HEK293T (cell line): ENCODE results near the gene BICD2.

Experiments used
- CTCF ChIA-PET: fragments of 350-600 bp; formaldehyde crosslinking; extraction: SDS; loops from one replicate; lab custom pipeline; 2021; ENCODE audit warnings: antibody characterized with exemption, inconsistent platforms; lab: Yijun Ruan, JAX
- POLR2A ChIA-PET: fragments of 350-600 bp; formaldehyde crosslinking; extraction: SDS; loops from one replicate; lab custom pipeline; 2020; ENCODE audit warnings: antibody characterized with exemption, inconsistent platforms; lab: Yijun Ruan, JAX
- DNase-seq: peaks from one replicate; pipeline ENCODE4 v3.0.0; 2012; ENCODE audit warnings: mixed read lengths; ENCODE audit errors: extremely low spot score
- ARNT ChIP-seq: fragments of 450-650 bp; IDR thresholded peaks from 2 replicates; pipeline ENCODE4 v1.6.1; 2017; ENCODE audit warnings: mild to moderate bottlenecking
- BHLHE40 ChIP-seq: fragments of 450-650 bp; IDR thresholded peaks from 2 replicates; pipeline ENCODE4 v1.6.1; 2016; ENCODE audit warnings: mild to moderate bottlenecking, moderate library complexity, borderline replicate concordance
- CTBP1 ChIP-seq: fragments of 450-650 bp; IDR thresholded peaks from 2 replicates; pipeline ENCODE4 v1.6.1; 2016; ENCODE audit warnings: borderline replicate concordance
- ELF4 ChIP-seq: fragments of 450-650 bp; IDR thresholded peaks from 2 replicates; pipeline ENCODE4 v1.6.1; 2017; ENCODE audit warnings: antibody characterized with exemption
- FOXA1 ChIP-seq: fragments of 450-650 bp; IDR thresholded peaks from 2 replicates; pipeline ENCODE4 v1.6.1; 2016; ENCODE audit warnings: mild to moderate bottlenecking
- FOXK2 ChIP-seq: fragments of 450-650 bp; IDR thresholded peaks from 2 replicates; pipeline ENCODE4 v1.6.1; 2016; ENCODE audit warnings: mild to moderate bottlenecking
- FOXM1 ChIP-seq: fragments of 450-650 bp; IDR thresholded peaks from 2 replicates; pipeline ENCODE4 v1.6.1; 2017; ENCODE audit warnings: mild to moderate bottlenecking, borderline replicate concordance
- HDGF ChIP-seq: fragments of 450-650 bp; IDR thresholded peaks from 2 replicates; pipeline ENCODE4 v1.6.1; 2017; ENCODE audit warnings: antibody characterized with exemption, borderline replicate concordance
- L3MBTL2 ChIP-seq: fragments of 450-650 bp; conservative IDR thresholded peaks from 2 replicates; pipeline ENCODE4 v1.6.1; 2016; ENCODE audit warnings: mild to moderate bottlenecking
- LEF1 ChIP-seq: fragments of 450-650 bp; IDR thresholded peaks from 2 replicates; pipeline ENCODE4 v1.6.1; 2017; ENCODE audit warnings: mild to moderate bottlenecking, borderline replicate concordance
- NFRKB ChIP-seq: fragments of 450-650 bp; IDR thresholded peaks from 2 replicates; pipeline ENCODE4 v1.6.1; 2016; ENCODE audit warnings: mild to moderate bottlenecking, moderate library complexity
- SP1 ChIP-seq: fragments of 450-650 bp; IDR thresholded peaks from 2 replicates; pipeline ENCODE4 v1.6.1; 2017
- SUZ12 ChIP-seq: fragments of 450-650 bp; IDR thresholded peaks from 2 replicates; pipeline ENCODE4 v1.6.1; 2016; ENCODE audit warnings: mild to moderate bottlenecking
- TARDBP ChIP-seq: fragments of 450-650 bp; IDR thresholded peaks from 2 replicates; pipeline ENCODE4 v1.6.1; 2016
- ZNF384 ChIP-seq: fragments of 450-650 bp; IDR thresholded peaks from 2 replicates; pipeline ENCODE4 v1.6.1; 2016
- TF ChIP-seq, protein P1 (sequence below): fragments of 450-650 bp; IDR thresholded peaks from 2 replicates; pipeline ENCODE4 v1.6.1; 2016

Gene BICD2

DNA sequence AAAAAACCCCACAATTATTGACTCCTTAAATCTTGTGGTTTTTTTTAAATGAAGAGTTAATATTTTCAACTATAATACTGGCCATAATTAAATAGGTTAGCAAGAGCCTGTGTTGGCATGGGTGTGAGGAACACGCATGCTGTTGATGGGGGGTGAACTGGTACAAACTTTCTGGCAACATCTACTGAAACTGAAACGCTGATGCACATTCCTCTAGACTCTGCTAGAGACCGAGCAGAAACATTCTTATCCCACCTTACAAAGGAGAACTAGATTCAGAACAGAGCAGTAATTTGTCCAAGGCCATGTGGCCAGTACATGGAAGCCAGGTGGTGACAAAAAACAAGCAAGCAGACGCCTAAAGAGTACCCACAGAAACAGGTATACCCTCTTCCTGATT lies 2.4 kb downstream of the BICD2 start:
- ChIA-PET POLR2A (no interaction called here), CTCF (no interaction called here)
- no peak for DNase-seq
- TF ChIP-seq BHLHE40, result no peak

DNA sequence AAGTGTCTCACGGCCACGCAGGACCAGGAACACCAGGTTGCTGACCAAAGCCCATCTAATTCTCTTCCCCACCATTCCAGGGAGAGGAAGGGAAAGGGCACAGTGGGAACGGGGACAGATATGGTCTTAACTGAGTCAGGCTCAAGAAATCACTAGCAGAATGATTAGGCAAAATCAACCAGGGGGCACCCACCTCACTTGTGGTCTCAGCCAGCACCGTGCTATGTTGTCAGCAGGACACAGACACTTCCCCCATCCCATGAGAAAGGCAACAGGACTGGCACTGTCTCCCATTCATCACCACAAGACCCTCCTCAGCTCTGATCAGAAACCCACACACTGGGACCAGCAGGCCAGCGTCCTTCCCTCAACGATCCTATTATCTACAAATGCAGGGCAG lies 2.9 kb downstream of the BICD2 start:
- CTCF ChIA-PET, result no interaction called here
- POLR2A ChIA-PET, result no interaction called here
- TF ChIP-seq FOXK2, result no peak
- TF ChIP-seq ELF4, result no peak
- no peak for TF ChIP-seq FOXA1
- TF ChIP-seq FOXM1, result no peak
- no peak for TF ChIP-seq SP1
- no peak for TF ChIP-seq ZNF384
- TF ChIP-seq TARDBP, result no peak
- TF ChIP-seq, protein P1, sequence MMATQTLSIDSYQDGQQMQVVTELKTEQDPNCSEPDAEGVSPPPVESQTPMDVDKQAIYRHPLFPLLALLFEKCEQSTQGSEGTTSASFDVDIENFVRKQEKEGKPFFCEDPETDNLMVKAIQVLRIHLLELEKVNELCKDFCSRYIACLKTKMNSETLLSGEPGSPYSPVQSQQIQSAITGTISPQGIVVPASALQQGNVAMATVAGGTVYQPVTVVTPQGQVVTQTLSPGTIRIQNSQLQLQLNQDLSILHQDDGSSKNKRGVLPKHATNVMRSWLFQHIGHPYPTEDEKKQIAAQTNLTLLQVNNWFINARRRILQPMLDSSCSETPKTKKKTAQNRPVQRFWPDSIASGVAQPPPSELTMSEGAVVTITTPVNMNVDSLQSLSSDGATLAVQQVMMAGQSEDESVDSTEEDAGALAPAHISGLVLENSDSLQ, result no peak
- no peak for DNase-seq

DNA sequence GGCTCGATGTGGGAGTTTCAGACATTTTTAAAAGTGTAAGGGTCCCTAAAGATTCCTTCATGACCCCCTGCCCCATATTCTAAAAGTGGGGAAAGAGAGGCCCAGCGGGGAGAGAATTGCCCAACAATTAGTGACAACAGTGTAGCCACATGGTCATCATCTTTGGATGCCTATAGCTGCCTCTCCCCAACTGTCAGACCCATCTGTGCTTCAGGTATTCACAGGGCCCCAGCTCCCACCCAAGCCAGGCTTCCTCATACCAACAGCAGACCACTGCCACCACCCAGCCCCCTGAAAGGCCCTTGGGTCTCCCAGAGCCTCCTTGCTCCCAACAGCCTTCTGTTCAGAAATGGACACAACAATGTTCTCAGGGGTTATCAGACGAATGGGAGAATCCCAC lies 4.1 kb downstream of the BICD2 start:
- ChIA-PET POLR2A (no interaction called here), CTCF (no interaction called here)
- no peak for TF ChIP-seq FOXM1
- no peak for TF ChIP-seq FOXK2
- no peak for TF ChIP-seq LEF1
- TF ChIP-seq, protein P1, result no peak
- TF ChIP-seq BHLHE40, result no peak
- no peak for TF ChIP-seq CTBP1
- no peak for TF ChIP-seq TARDBP
- TF ChIP-seq L3MBTL2, result no peak
- TF ChIP-seq ELF4, result no peak
- no peak for TF ChIP-seq SUZ12
- no peak for TF ChIP-seq ARNT
- TF ChIP-seq HDGF, result no peak
- DNase-seq, result no peak

DNA sequence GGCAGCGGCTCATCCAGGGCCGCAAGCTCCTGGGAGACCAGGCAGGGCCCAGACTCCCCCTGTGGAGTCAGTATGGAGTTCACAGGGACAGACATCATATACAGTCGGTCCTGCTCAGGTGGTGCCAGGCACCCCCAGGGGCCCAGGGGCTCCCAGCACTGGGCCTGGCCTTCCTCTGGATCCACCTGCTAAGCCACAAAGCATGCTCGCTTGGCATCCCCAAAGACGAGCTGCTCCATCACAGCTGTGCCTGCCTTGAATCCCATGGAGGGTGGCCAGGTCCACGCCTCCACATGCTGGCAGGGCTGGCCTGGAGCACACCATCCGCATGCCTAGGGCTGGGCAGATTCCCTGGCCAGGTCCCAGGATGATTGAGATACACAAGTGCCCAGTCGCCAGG lies 4.6 kb downstream of the BICD2 start:
- no peak for DNase-seq
- CTCF ChIA-PET, result no interaction called here
- POLR2A ChIA-PET, result no interaction called here
- no peak for TF ChIP-seq ZNF384

DNA sequence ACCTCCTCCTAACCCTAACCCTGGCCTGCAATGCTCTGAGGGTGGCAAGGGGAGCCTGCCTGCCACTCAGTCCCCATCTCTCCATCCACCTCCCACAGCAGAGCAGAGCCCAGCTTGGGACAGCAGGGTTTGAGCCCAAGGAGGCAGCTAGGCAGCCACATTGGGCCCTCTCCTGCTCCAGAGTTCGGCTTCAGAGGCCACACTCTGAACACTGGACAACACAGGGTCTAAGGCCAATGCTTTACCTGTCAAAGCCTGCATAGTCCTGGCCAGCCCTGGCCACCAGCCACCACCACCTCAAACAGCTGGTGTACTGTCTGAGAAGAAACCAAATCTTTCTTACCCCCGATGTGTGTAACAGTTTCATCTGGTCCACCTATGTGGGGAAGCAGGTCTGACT lies 5.2 kb downstream of the BICD2 start:
- DNase-seq, result no peak
- ChIA-PET POLR2A (no interaction called here), CTCF (interaction anchor here (0.6 kb wide), 1 partner anchor 46 kb away, joined by 4 read pairs; no protein-coding TSS in a partner anchor)
- TF ChIP-seq FOXK2 (no peak), NFRKB (no peak), BHLHE40 (no peak), HDGF (no peak), FOXM1 (no peak), CTBP1 (no peak), LEF1 (no peak), SUZ12 (no peak), SP1 (no peak), L3MBTL2 (no peak), TARDBP (no peak), ELF4 (no peak), ZNF384 (no peak)
- TF ChIP-seq, protein P1, result no peak

DNA sequence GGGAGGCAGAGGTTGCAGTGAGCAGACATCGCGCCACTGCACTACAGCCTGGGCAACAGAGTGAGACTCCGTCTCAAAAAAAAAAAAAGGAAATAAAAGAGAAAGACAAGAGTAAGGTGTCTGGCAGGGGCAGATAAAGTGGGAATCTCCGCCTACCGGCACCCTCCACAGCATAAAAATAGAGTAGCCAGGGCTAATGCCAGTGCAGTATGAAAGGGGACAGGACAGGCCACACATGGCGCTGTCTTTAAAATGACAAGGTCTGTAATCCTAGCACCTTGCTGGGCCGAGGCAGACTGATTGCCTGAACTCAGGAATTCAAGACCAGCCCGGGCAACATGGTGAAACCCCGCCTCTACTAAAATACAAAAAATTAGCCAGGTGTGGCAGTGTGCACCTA lies 7.8 kb downstream of the BICD2 start:
- no peak for DNase-seq
- CTCF ChIA-PET, result no interaction called here
- TF ChIP-seq FOXA1, result no peak
- no peak for TF ChIP-seq TARDBP
- TF ChIP-seq ELF4, result no peak
- no peak for TF ChIP-seq ARNT
- TF ChIP-seq FOXK2, result no peak
- no peak for TF ChIP-seq NFRKB
- no peak for TF ChIP-seq SP1
- TF ChIP-seq HDGF, result no peak
- no peak for TF ChIP-seq LEF1
- TF ChIP-seq, protein P1, result no peak
- TF ChIP-seq L3MBTL2, result no peak
- TF ChIP-seq FOXM1, result no peak
- no peak for TF ChIP-seq CTBP1
- no peak for TF ChIP-seq SUZ12
- no peak for TF ChIP-seq BHLHE40
- TF ChIP-seq ZNF384, result no peak
- POLR2A ChIA-PET, result interaction anchor here (1.0 kb wide), 1 partner anchor 90 kb away, joined by 3 read pairs; no protein-coding TSS in a partner anchor
